Liver (tissue), 9 donors: ENCODE data around the gene PCDH9. TPM values are rescaled to one million over a fixed set of nuclear protein-coding genes. Genes with fewer than 3 reads are reported as not detected.
"Not testable (repeated sequence)": the region's sequence is repeated elsewhere in the genome, so short reads cannot be mapped to it uniquely, and the experiment has no call there.

Experiments used
- DNase-seq: peaks from one replicate; pipeline ENCODE4 v3.0.0-alpha.2; 2017; ENCODE audit warnings: low spot score
- H3K27ac ChIP-seq, 2 donors: one replicate each; pipeline ENCODE4 v1.7.0; 2013; ENCODE audit warnings: inconsistent platforms in 2 of 2, low read length in 2 of 2, control low read depth in 1 of 2, low read depth in 1 of 2, mild to moderate bottlenecking in 1 of 2
- H3K27me3 ChIP-seq, 4 donors: one replicate each; pipeline versions ENCODE4 v1.6.1 to v1.7.0; 2013; ENCODE audit warnings: low read length in 3 of 4, inconsistent platforms in 1 of 4, mild to moderate bottlenecking in 1 of 4, moderate library complexity in 1 of 4; ENCODE audit not compliant: control insufficient read depth in 4 of 4, insufficient read depth in 4 of 4
- H3K36me3 ChIP-seq, 4 donors: one replicate each; pipeline versions ENCODE4 v1.6.1 to v1.7.0; 2013; ENCODE audit warnings: low read length in 3 of 4, mild to moderate bottlenecking in 3 of 4, low read depth in 1 of 4, moderate library complexity in 1 of 4; ENCODE audit not compliant: control insufficient read depth in 4 of 4, insufficient read depth in 3 of 4
- H3K4me1 ChIP-seq, 4 donors: one replicate each; pipeline versions ENCODE4 v1.6.1 to v1.7.0; 2013; ENCODE audit warnings: low read length in 3 of 4, mild to moderate bottlenecking in 3 of 4, moderate library complexity in 1 of 4; ENCODE audit not compliant: control insufficient read depth in 4 of 4, insufficient read depth in 4 of 4
- H3K4me3 ChIP-seq, 3 donors: one replicate each; pipeline versions ENCODE4 v1.6.1 to v1.7.0; 2013; ENCODE audit warnings: low read length in 3 of 3, control low read depth in 1 of 3, low read depth in 1 of 3, mild to moderate bottlenecking in 1 of 3
- H3K9ac ChIP-seq, 2 donors: one replicate each; pipeline ENCODE4 v1.7.0; 2013; ENCODE audit warnings: low read length in 2 of 2, mild to moderate bottlenecking in 2 of 2, moderate library complexity in 2 of 2, control low read depth in 1 of 2, low read depth in 1 of 2
- H3K9me3 ChIP-seq, 4 donors: one replicate each; pipeline versions ENCODE4 v1.6.1 to v1.7.0; 2013; ENCODE audit warnings: low read length in 3 of 4; ENCODE audit not compliant: control insufficient read depth in 4 of 4
- CTCF ChIP-seq: fragments of 150-350 bp; IDR thresholded peaks from 2 replicates; pipeline ENCODE4 v1.5.1; 2017; ENCODE audit warnings: improper control_type of control experiment, low read depth, low read length; ENCODE audit not compliant: missing input control
- EGR1 ChIP-seq, 2 donors: IDR thresholded peaks; 2 replicates each; pipeline ENCODE4 v1.6.1; 2016 to 2018; ENCODE audit warnings: antibody characterized with exemption in 2 of 2, low read depth in 2 of 2
- FOXA1 ChIP-seq: IDR thresholded peaks from 2 replicates; pipeline ENCODE4 v1.6.1; 2016; ENCODE audit warnings: antibody characterized with exemption
- GABPA ChIP-seq, 2 donors: IDR thresholded peaks in 1 of 2; conservative IDR thresholded peaks in 1 of 2; 2 replicates each; pipeline ENCODE4 v1.6.1; 2016; ENCODE audit warnings: antibody characterized with exemption in 2 of 2, mild to moderate bottlenecking in 1 of 2, moderate library complexity in 1 of 2
- HNF4A ChIP-seq, 2 donors: conservative IDR thresholded peaks; 2 replicates each; pipeline ENCODE4 v1.6.1; 2016; ENCODE audit warnings: antibody characterized with exemption in 2 of 2, mild to moderate bottlenecking in 2 of 2
- HNF4G ChIP-seq: IDR thresholded peaks from 2 replicates; pipeline ENCODE4 v1.6.1; 2016; ENCODE audit warnings: antibody characterized with exemption
- JUND ChIP-seq, 2 donors: IDR thresholded peaks; 2 replicates each; pipeline ENCODE4 v1.6.1; 2016; ENCODE audit warnings: antibody characterized with exemption in 2 of 2
- NR2F2 ChIP-seq: IDR thresholded peaks from 2 replicates; pipeline ENCODE4 v1.6.1; 2016; ENCODE audit warnings: antibody characterized with exemption
- RAD21 ChIP-seq, 2 donors: IDR thresholded peaks; 2 replicates each; pipeline ENCODE4 v1.6.1; 2016; ENCODE audit warnings: antibody characterized with exemption in 2 of 2, mild to moderate bottlenecking in 2 of 2
- SP1 ChIP-seq: IDR thresholded peaks from 2 replicates; pipeline ENCODE4 v1.6.1; 2018; ENCODE audit warnings: antibody characterized with exemption, mild to moderate bottlenecking
- TAF1 ChIP-seq: conservative IDR thresholded peaks from 2 replicates; pipeline ENCODE4 v1.6.1; 2016; ENCODE audit warnings: antibody characterized with exemption, mild to moderate bottlenecking
- YY1 ChIP-seq: IDR thresholded peaks from 2 replicates; pipeline ENCODE4 v1.6.1; 2016; ENCODE audit warnings: antibody characterized with exemption, mild to moderate bottlenecking
- WGBS: extraction: QIAGEN DNeasy Blood & Tissue Kit; methylation state at CpG from one replicate; pipeline ENCODE4 v1.1.7; 2013; 5-methylcytosine and 5-hydroxymethylcytosine counted together
- polyA plus RNA-seq, 2 donors: library from polyadenylated mRNA; stranded (reverse) in 1 of 2; unstranded in 1 of 2; fragments of 200-250 nt in 1 of 2; fragments of >200 nt in 1 of 2; fragmentation: Nextera tagmentation in 1 of 2; extraction: Ambion mirVana in 1 of 2; gene quantifications; one replicate each; pipeline versions ENCODE4 v1.2.1 to v1.2.3, GENCODE V29; 2013 to 2015
- total RNA-seq, 2 donors: library from RNA; depleted of rRNA; stranded (reverse); fragments of >200 nt; gene quantifications; one replicate each; pipeline ENCODE4 v1.2.3, GENCODE V29; 2014
- TF ChIP-seq, protein P1 (sequence below): IDR thresholded peaks from 2 replicates; pipeline ENCODE4 v1.6.1; 2016; ENCODE audit warnings: antibody characterized with exemption
- TF ChIP-seq, protein P2 (sequence below): IDR thresholded peaks from 2 replicates; pipeline ENCODE4 v1.6.1; 2016; ENCODE audit warnings: antibody characterized with exemption
- TF ChIP-seq, protein P3 (sequence below): IDR thresholded peaks from 2 replicates; pipeline ENCODE4 v1.6.1; 2016; ENCODE audit warnings: antibody characterized with exemption
- donor health status: healthy.
- donor health status: healthy.
- donor health status: healthy.
- donor health status: healthy.
- donor health status: healthy.

Gene PCDH9
- total and polyA plus RNA-seq, 4 donors = 0.90 to 4.0 (median 2.2) TPM

DNA sequence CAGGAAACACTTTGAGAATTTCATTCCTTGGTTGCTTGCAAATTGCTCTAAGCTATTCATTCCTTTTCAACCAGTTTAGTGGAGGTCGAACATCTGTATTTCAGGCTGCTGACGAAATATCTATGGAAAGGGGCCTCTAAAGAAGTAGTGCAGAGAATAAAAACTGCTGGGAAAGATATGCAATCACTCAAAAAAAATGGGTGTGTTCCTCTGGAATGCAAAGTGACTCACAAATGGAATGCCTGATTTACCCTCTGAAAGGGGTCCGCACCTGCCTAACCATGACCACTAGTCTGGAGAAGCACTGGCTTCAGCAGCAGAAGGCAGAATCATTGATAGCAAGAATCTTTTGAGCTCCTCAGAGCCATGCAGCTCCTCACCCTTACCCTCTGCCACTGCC, 129.4 kb downstream of the PCDH9 start:
- no peak for DNase-seq
- 91% methylated on average over 3 of the region's 3 CpGs for WGBS
- no peak overlapping the region for H3K4me3 ChIP-seq
- TF ChIP-seq HNF4G = no peak
- TF ChIP-seq FOXA1 = no peak
- no peak for TF ChIP-seq RAD21 (IDR thresholded peaks at IDR 0.05)
- TF ChIP-seq, protein P1, sequence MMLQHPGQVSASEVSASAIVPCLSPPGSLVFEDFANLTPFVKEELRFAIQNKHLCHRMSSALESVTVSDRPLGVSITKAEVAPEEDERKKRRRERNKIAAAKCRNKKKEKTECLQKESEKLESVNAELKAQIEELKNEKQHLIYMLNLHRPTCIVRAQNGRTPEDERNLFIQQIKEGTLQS = no peak
- TF ChIP-seq NR2F2 = no peak
- H3K27me3 ChIP-seq = no peaks in the 10 kb centered on the region
- H3K9me3 ChIP-seq = no peaks in the 10 kb centered on the region
- peaks cover 0 to 2% (median 0%) of the 10 kb centered on the region in 4 donors for H3K4me1 ChIP-seq
- H3K27ac ChIP-seq = no peak overlapping the region
- H3K36me3 ChIP-seq = no peaks in the 10 kb centered on the region
- H3K9ac ChIP-seq = no peak overlapping the region

DNA sequence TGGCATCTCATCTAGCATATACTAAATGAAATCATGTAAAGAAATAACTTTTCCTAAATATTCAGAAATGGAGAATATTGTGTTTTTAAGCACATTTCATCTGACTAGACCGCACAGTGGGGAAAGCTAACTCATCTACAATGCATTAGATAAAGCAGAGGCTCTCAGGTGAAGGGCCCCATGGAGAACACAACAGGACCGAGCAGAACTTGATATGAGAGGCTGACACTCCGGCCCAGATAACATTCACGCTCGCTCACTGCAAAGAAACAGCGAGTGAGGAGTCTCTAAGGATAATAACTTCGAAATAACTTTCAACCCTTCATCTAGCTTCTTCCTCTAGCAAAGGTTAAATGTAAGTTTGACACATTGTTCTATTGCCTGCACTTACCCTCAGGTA, 130.6 kb downstream of the PCDH9 start:
- TF ChIP-seq, protein P2, sequence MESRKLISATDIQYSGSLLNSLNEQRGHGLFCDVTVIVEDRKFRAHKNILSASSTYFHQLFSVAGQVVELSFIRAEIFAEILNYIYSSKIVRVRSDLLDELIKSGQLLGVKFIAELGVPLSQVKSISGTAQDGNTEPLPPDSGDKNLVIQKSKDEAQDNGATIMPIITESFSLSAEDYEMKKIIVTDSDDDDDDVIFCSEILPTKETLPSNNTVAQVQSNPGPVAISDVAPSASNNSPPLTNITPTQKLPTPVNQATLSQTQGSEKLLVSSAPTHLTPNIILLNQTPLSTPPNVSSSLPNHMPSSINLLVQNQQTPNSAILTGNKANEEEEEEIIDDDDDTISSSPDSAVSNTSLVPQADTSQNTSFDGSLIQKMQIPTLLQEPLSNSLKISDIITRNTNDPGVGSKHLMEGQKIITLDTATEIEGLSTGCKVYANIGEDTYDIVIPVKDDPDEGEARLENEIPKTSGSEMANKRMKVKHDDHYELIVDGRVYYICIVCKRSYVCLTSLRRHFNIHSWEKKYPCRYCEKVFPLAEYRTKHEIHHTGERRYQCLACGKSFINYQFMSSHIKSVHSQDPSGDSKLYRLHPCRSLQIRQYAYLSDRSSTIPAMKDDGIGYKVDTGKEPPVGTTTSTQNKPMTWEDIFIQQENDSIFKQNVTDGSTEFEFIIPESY = no peak
- no peak for TF ChIP-seq JUND (IDR thresholded peaks at IDR 0.05)
- TF ChIP-seq CTCF = no peak
- TF ChIP-seq FOXA1 = no peak
- no peak for TF ChIP-seq RAD21 (IDR thresholded peaks at IDR 0.05)
- no peak for TF ChIP-seq GABPA (IDR thresholded peaks at IDR 0.05 in 1 of 2, conservative IDR thresholded peaks at IDR 0.05 in 1 of 2)
- TF ChIP-seq, protein P3, sequence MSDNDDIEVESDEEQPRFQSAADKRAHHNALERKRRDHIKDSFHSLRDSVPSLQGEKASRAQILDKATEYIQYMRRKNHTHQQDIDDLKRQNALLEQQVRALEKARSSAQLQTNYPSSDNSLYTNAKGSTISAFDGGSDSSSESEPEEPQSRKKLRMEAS = no peak
- no peak for TF ChIP-seq HNF4A (conservative IDR thresholded peaks at IDR 0.05)
- Histone ChIP-seq H3K4me3 (no peak overlapping the region), H3K27me3 (no peaks in the 10 kb centered on the region), H3K9ac (no peak overlapping the region), H3K9me3 (no peaks in the 10 kb centered on the region), H3K27ac (no peak overlapping the region), H3K36me3 (no peaks in the 10 kb centered on the region), H3K4me1 (peaks cover 0 to 2% (median 0%) of the 10 kb centered on the region in 4 donors)
- no peak for DNase-seq
- 92% methylated on average over 7 of the region's 7 CpGs for WGBS

DNA sequence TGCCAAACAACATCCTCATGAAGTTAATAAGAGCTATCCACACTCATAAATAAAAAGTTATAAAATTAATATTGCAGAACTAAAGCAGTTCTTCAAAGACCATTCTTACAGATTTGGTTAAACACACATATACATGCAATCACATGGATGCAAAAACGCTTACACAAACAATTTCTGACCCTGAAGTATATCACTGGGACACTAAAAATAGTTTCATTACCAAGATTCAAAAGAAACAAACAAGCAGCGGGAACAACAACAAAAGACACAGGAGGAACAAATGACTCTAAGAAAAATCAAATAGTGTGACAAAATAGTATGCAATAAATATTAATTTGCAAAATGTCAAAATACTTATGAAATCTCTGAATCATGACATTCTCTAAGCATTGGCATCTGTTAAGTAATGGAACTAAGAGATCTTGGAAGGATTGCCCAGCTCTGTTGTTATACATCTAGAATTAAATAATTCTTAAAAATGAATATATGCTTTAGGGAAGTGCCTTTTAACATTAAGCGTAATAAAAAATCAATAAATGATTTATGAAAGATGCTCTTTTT, 132.2 kb downstream of the PCDH9 start:
- H3K4me3 ChIP-seq = no peak overlapping the region
- no peaks in the 10 kb centered on the region for H3K27me3 ChIP-seq
- no peak overlapping the region for H3K9ac ChIP-seq
- WGBS = 89% methylated on average over 3 of the region's 3 CpGs
- no peaks in the 10 kb centered on the region for H3K36me3 ChIP-seq
- no peak for DNase-seq
- H3K27ac ChIP-seq = no peak overlapping the region
- no peaks in the 10 kb centered on the region for H3K9me3 ChIP-seq
- TF ChIP-seq EGR1 (IDR thresholded peaks at IDR 0.05; ENCODE audit: low read depth in 2 of 2) (no peak), YY1 (no peak), GABPA (IDR thresholded peaks at IDR 0.05 in 1 of 2, conservative IDR thresholded peaks at IDR 0.05 in 1 of 2) (no peak), NR2F2 (no peak), RAD21 (IDR thresholded peaks at IDR 0.05) (no peak), TAF1 (no peak), SP1 (no peak)
- TF ChIP-seq, protein P1 = no peak
- H3K4me1 ChIP-seq = peaks cover 0 to 2% (median 0%) of the 10 kb centered on the region in 4 donors

DNA sequence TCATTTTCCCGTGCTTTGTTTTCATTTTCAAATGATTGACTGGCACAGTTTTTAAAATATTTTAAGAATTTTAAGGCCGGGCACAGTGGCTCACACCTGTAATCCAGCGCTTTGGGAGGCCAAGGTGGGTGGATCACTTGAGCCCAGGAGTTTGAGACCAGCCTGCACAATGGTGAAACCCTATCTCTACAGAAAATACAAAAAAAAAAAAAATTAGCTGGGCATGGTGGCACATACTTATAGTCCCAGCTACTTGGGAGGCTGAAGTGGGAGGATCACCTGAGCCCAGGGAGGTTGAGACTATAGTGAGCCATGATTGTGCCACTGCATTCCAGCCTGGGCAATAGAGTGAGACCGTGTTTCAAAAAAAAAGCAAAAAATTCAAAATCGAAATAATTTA, 133.2 kb downstream of the PCDH9 start:
- not testable (repeated sequence) for H3K9me3 ChIP-seq, H3K4me3 ChIP-seq, H3K9ac ChIP-seq, H3K36me3 ChIP-seq, H3K27ac ChIP-seq, H3K4me1 ChIP-seq, DNase-seq, H3K27me3 ChIP-seq
- 92% methylated on average over 5 of the region's 5 CpGs for WGBS
